Astrocyte (in vitro differentiated cells and primary cell): ENCODE data around the gene RBM19.

ENCODE experiments used
- EZH2 ChIP-seq: IDR thresholded peaks from 2 replicates; pipeline ENCODE4 v1.6.1; 2012; ENCODE audit warnings: mild to moderate bottlenecking, low read length, inconsistent platforms; ENCODE audit not compliant: insufficient read depth
- TF ChIP-seq, protein P1 (sequence below): IDR thresholded peaks from 2 replicates; pipeline ENCODE4 v1.5.1; 2011; ENCODE audit warnings: low read depth, mild to moderate bottlenecking, inconsistent platforms, low read length, moderate library complexity; ENCODE audit not compliant: insufficient read depth

DNA sequence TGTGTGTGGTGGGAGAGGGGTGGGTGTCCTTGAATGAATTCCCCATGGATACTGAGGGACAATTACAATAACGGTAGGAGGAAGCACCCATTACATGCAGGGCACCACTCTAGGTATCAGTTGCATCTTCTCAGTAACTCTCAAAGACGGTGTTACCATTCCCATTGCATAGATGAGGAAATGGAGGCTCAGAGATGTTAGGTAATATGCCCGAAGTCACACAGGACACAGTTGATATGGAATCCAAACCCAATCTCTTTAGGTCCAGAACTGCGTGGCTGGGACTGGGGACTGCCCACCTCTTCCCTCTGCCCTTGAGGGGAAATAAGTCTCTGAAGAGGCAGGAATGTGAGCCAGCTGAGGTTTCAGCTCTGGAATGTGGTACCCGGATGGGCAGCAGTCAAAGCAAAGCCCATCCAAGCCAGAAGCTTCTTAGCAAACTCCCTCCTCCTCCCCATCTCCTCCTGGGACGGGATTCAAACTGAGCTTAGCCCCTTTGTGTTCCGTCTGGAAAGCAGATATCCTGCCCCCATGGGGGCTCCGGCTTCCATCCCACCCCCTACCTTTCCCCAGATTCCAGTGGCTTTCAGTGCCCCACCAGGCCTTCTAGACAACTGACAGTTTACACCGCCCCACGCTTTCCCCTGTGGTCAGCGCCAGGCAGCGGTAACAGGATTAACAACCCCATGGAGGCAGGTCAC is 187.5 kb downstream of the RBM19 start:
- TF ChIP-seq, protein P1, sequence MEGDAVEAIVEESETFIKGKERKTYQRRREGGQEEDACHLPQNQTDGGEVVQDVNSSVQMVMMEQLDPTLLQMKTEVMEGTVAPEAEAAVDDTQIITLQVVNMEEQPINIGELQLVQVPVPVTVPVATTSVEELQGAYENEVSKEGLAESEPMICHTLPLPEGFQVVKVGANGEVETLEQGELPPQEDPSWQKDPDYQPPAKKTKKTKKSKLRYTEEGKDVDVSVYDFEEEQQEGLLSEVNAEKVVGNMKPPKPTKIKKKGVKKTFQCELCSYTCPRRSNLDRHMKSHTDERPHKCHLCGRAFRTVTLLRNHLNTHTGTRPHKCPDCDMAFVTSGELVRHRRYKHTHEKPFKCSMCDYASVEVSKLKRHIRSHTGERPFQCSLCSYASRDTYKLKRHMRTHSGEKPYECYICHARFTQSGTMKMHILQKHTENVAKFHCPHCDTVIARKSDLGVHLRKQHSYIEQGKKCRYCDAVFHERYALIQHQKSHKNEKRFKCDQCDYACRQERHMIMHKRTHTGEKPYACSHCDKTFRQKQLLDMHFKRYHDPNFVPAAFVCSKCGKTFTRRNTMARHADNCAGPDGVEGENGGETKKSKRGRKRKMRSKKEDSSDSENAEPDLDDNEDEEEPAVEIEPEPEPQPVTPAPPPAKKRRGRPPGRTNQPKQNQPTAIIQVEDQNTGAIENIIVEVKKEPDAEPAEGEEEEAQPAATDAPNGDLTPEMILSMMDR: no peak
- no peak for TF ChIP-seq EZH2
